NCI-H345 treated with DMSO at 0.1 percent for 48 hours (cell line): ENCODE measurements around the gene RNU6-1.

Experiments
- DNase-seq: peaks from one replicate; lab custom pipeline; 2025; ENCODE audit not compliant: unreplicated experiment; lab: John Stamatoyannopoulos, UW

Gene RNU6-1

GRCh38 chr15:67839929-67840748 lies at the start of gene RNU6-1:
RNU6-1 (minus strand) TSS chr15:67840045.
- DNase-seq = peak; percentile 75

GRCh38 chr15:67887776-67888175 lies 47.9 kb upstream of the RNU6-1 start:
- DNase-seq = no peak

- no peak for DNase-seq
Measured at GRCh38 chr15:67885861-67886260, 46.0 kb upstream of the RNU6-1 start.

- DNase-seq = no peak
Measured at GRCh38 chr15:67885175-67885523, 45.3 kb upstream of the RNU6-1 start.

GRCh38 chr15:67884514-67885174 lies 44.8 kb upstream of the RNU6-1 start:
- peak; percentile 13 for DNase-seq

- no peak for DNase-seq
Measured at GRCh38 chr15:67884009-67884408, 44.2 kb upstream of the RNU6-1 start.

GRCh38 chr15:67883234-67883773 lies 43.5 kb upstream of the RNU6-1 start:
- no peak for DNase-seq

GRCh38 chr15:67882487-67883233 lies 42.8 kb upstream of the RNU6-1 start:
- DNase-seq = no peak

GRCh38 chr15:67880651-67881182 lies 40.9 kb upstream of the RNU6-1 start:
- no peak for DNase-seq

- no peak for DNase-seq
Measured at GRCh38 chr15:67879440-67880129, 39.7 kb upstream of the RNU6-1 start.

- no peak for DNase-seq
Measured at GRCh38 chr15:67878712-67879206, 38.9 kb upstream of the RNU6-1 start.

GRCh38 chr15:67873777-67874176 lies 33.9 kb upstream of the RNU6-1 start:
- no peak for DNase-seq

GRCh38 chr15:67870868-67871408 lies 31.1 kb upstream of the RNU6-1 start:
- no peak for DNase-seq

GRCh38 chr15:67869701-67870100 lies 29.9 kb upstream of the RNU6-1 start:
- no peak for DNase-seq

GRCh38 chr15:67865766-67866165 lies 25.9 kb upstream of the RNU6-1 start:
- no peak for DNase-seq

- DNase-seq = no peak
Measured at GRCh38 chr15:67865331-67865730, 25.5 kb upstream of the RNU6-1 start.

GRCh38 chr15:67863442-67863987 lies 23.7 kb upstream of the RNU6-1 start:
- DNase-seq = peak; percentile 56

- DNase-seq = no peak
Measured at GRCh38 chr15:67862750-67863441, 23.1 kb upstream of the RNU6-1 start.

- DNase-seq = no peak
Measured at GRCh38 chr15:67861983-67862382, 22.1 kb upstream of the RNU6-1 start.
